ENCODE data around the gene USP20. TPM values are rescaled to one million over a fixed set of nuclear protein-coding genes. Genes with fewer than 3 reads are reported as not detected.

The USP20 gene
- total RNA-seq, 1 experiment from 2014 or later, result 16.8 TPM

DNA sequence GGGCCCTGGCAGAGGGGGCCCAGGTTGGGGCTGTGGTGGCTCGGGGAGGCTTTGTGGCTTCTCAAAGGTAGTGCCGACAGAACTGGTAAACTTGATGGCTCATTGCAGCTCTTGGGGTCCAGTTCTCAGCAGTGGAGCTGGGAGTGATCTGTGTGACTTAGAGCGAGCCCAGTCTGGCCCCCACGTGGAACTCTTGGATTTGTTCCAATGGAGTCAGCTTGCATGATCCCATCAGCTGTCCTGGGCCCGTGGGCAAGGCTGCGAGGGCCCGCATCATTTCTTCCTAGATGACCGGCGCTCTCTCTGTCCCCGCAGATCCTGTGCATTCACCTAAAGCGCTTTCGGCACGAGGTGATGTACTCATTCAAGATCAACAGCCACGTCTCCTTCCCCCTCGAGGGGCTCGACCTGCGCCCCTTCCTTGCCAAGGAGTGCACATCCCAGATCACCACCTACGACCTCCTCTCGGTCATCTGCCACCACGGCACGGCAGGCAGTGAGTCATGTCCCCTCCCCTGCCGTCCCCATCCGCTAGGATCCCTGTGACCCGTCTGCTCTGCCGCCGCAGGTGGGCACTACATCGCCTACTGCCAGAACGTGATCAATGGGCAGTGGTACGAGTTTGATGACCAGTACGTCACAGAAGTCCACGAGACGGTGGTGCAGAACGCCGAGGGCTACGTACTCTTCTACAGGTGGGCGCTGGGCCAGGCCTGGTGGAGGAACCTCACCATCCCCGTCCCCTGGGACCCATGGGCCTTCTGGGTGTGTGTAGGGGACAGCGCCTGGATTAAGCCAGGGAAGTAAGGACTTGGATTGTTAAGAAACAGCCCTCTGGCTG, 39.2 kb downstream of the USP20 start:
- Histone ChIP-seq H3K9ac (ENCODE audit: low read length) (no peak overlapping the region), H3K4me3 (replicated peaks in 1 of 2; ENCODE audit: low read depth in 1 of 2, low read length in 2 of 2) (no peak overlapping the region), H3K4me1 (ENCODE audit: control insufficient read depth in 1 of 2, insufficient read depth in 2 of 2, low read length in 2 of 2) (no peaks in the 10 kb centered on the region), H3K36me3 (ENCODE audit: control insufficient read depth in 1 of 2, insufficient read depth in 2 of 2, low read length in 2 of 2) (no peaks in the 10 kb centered on the region), H4K20me1 (ENCODE audit: insufficient read depth) (no peaks in the 10 kb centered on the region), H3K27me3 (ENCODE audit: insufficient read depth, low read length) (no peaks in the 10 kb centered on the region), H3K4me2 (ENCODE audit: low read length) (no peak overlapping the region), H3K27ac (ENCODE audit: low read depth, low read length) (no peak overlapping the region), H3K79me2 (ENCODE audit: insufficient read depth, low read length) (no peaks in the 10 kb centered on the region), H3K9me2 (ENCODE audit: insufficient read depth) (no peaks in the 10 kb centered on the region), H3K9me3 (ENCODE audit: control insufficient read depth in 1 of 2, insufficient read depth in 1 of 2, low read depth in 1 of 2, low read length in 2 of 2) (no peaks in the 10 kb centered on the region), H2AFZ (ENCODE audit: low read depth, low read length, poor library complexity, severe bottlenecking) (no peak overlapping the region)
- BruUV-seq (replicated peaks), result no TSS peak
- intact Hi-C loops (cut with micrococcal nuclease), result no loop called here
- TF ChIP-seq SP1 (IDR thresholded peaks at IDR 0.05; ENCODE audit: low read depth) (no peak), EZH2phosphoT487 (IDR thresholded peaks at IDR 0.05; ENCODE audit: borderline replicate concordance) (no peak), EZH2 (IDR thresholded peaks at IDR 0.05) (no peak), POLR2AphosphoS5 (IDR thresholded peaks at IDR 0.05; ENCODE audit: low read depth, low read length) (no peak), ZFX (IDR thresholded peaks at IDR 0.05) (no peak), ZNF274 (IDR thresholded peaks at IDR 0.05; ENCODE audit: low read depth, low read length) (no peak), POLR2A (IDR thresholded peaks at IDR 0.05; ENCODE audit: borderline replicate concordance, extremely low read depth, insufficient read depth, insufficient read length) (no peak), SIN3A (IDR thresholded peaks at IDR 0.05; ENCODE audit: low read depth) (no peak), CEBPB (IDR thresholded peaks at IDR 0.05; ENCODE audit: low read depth) (no peak), FOSL1 (IDR thresholded peaks at IDR 0.05; ENCODE audit: low read depth) (no peak), ELF1 (IDR thresholded peaks at IDR 0.05; ENCODE audit: borderline replicate concordance, low read depth) (no peak), EGR1 (IDR thresholded peaks at IDR 0.05; ENCODE audit: low read depth) (no peak), TCF7L2 (IDR thresholded peaks at IDR 0.05; ENCODE audit: borderline replicate concordance, extremely low read depth, insufficient read depth, insufficient read length) (no peak)
- TF ChIP-seq, protein P1, sequence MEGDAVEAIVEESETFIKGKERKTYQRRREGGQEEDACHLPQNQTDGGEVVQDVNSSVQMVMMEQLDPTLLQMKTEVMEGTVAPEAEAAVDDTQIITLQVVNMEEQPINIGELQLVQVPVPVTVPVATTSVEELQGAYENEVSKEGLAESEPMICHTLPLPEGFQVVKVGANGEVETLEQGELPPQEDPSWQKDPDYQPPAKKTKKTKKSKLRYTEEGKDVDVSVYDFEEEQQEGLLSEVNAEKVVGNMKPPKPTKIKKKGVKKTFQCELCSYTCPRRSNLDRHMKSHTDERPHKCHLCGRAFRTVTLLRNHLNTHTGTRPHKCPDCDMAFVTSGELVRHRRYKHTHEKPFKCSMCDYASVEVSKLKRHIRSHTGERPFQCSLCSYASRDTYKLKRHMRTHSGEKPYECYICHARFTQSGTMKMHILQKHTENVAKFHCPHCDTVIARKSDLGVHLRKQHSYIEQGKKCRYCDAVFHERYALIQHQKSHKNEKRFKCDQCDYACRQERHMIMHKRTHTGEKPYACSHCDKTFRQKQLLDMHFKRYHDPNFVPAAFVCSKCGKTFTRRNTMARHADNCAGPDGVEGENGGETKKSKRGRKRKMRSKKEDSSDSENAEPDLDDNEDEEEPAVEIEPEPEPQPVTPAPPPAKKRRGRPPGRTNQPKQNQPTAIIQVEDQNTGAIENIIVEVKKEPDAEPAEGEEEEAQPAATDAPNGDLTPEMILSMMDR (IDR thresholded peaks at IDR 0.05 in 2 of 3, conservative IDR thresholded peaks at IDR 0.05 in 1 of 3; ENCODE audit: borderline replicate concordance in 1 of 3, insufficient read depth in 1 of 3, low read depth in 2 of 3, low read length in 2 of 3), result no peak
- TF ChIP-seq, protein P2, sequence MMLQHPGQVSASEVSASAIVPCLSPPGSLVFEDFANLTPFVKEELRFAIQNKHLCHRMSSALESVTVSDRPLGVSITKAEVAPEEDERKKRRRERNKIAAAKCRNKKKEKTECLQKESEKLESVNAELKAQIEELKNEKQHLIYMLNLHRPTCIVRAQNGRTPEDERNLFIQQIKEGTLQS (IDR thresholded peaks at IDR 0.05), result no peak
- ChIA-PET POLR2A (no interaction called here), CTCF (no interaction called here), RAD21 (ENCODE audit: low non-redundant PET in 1 of 2, low total read pairs in 2 of 2, uncharacterized antibody in 2 of 2, unreplicated experiment in 2 of 2) (no interaction called here)
- DNase-seq (ENCODE audit: low read depth, low spot score) (no peak), ATAC-seq (no peak)

All from HCT116 (cell line).